Kidney (tissue), 14 donors: Measurements from ENCODE around the gene DNAJC15. TPM values are rescaled to one million over a fixed set of nuclear protein-coding genes. Genes with fewer than 3 reads are reported as not detected.

Experiments
- DNase-seq, 5 donors: peaks; one replicate each; pipeline ENCODE4 v3.0.0-alpha.2; 2013 to 2020
- FAIRE-seq: peaks from 2 replicates; lab custom pipeline; 2012; peaks lifted over from hg19 to GRCh38; lab: Jason Lieb, UNC
- H3K27ac ChIP-seq, 2 donors: one replicate each; pipeline ENCODE4 v1.7.0; 2013; ENCODE audit warnings: low read depth in 2 of 2, low read length in 2 of 2, inconsistent platforms in 1 of 2
- H3K27me3 ChIP-seq: one replicate; pipeline ENCODE4 v1.7.1; 2013; ENCODE audit warnings: low read length, inconsistent platforms; ENCODE audit not compliant: control insufficient read depth, insufficient read depth
- H3K36me3 ChIP-seq, 3 donors: one replicate each; pipeline versions ENCODE4 v1.7.0 to v1.7.1; 2013; ENCODE audit warnings: low read length in 3 of 3, control low read depth in 1 of 3, inconsistent platforms in 1 of 3; ENCODE audit not compliant: insufficient read depth in 3 of 3, control insufficient read depth in 2 of 3
- H3K4me1 ChIP-seq, 3 donors: one replicate each; pipeline versions ENCODE4 v1.7.0 to v1.7.1; 2013; ENCODE audit warnings: low read length in 3 of 3, inconsistent platforms in 1 of 3, low read depth in 1 of 3; ENCODE audit not compliant: control insufficient read depth in 2 of 3, insufficient read depth in 2 of 3
- H3K4me3 ChIP-seq, 3 donors: one replicate each; pipeline versions ENCODE4 v1.7.0 to v1.8.1; 2013; ENCODE audit warnings: low read length in 3 of 3, control low read depth in 1 of 3, inconsistent platforms in 1 of 3
- H3K9ac ChIP-seq, 3 donors: one replicate each; pipeline versions ENCODE4 v1.7.0 to v1.7.1; 2013; ENCODE audit warnings: low read length in 3 of 3, control low read depth in 1 of 3, inconsistent platforms in 1 of 3
- H3K9me3 ChIP-seq, 3 donors: one replicate each; pipeline versions ENCODE4 v1.7.0 to v1.7.1; 2013; ENCODE audit warnings: low read length in 3 of 3, control low read depth in 1 of 3, inconsistent platforms in 1 of 3; ENCODE audit not compliant: control insufficient read depth in 2 of 3, insufficient read depth in 1 of 3
- CTCF ChIP-seq: IDR thresholded peaks from 3 replicates; pipeline ENCODE4 v1.5.1; 2012; ENCODE audit warnings: mild to moderate bottlenecking, moderate library complexity, borderline replicate concordance; ENCODE audit not compliant: insufficient read depth; ENCODE audit errors: extremely low read depth
- intact Hi-C: fragments of 100-400 bp; cut with DNase I; formaldehyde crosslinking; loops from one replicate; pipeline ENCODE4 v1.11.1; 2022
- polyA plus RNA-seq: library from polyadenylated mRNA; stranded (reverse); fragments of 350-450 nt; fragmentation: Illumina TruSeq; extraction: RNeasy Lipid Tissue Mini Kit (QIAGEN cat#74804); gene quantifications from one replicate; pipeline ENCODE4 v1.2.3, GENCODE V29; 2014; ENCODE audit warnings: low read depth, low replicate concordance; ENCODE audit not compliant: insufficient read depth
- total RNA-seq: library from RNA; stranded (reverse); fragmentation: NEBNext Ultra II Directional; extraction: Animal tissue kit (Norgen Biotek cat#: 25700); gene quantifications from one replicate; pipeline ENCODE4 v1.2.1, GENCODE V29; 2021
- donor health status: control.
- donor health status: control.
- donor health status: control.
- donor health status: control.
- donor health status: control.
- donor health status: DM: yes; HTN: yes; CAD: no.
- donor health status: Normal renal cell carcinoma (clear cell type).

DNAJC15 gene
- total and polyA plus RNA-seq, 2 donors from 2014 or later: 18.8 to 31.0 TPM

DNA sequence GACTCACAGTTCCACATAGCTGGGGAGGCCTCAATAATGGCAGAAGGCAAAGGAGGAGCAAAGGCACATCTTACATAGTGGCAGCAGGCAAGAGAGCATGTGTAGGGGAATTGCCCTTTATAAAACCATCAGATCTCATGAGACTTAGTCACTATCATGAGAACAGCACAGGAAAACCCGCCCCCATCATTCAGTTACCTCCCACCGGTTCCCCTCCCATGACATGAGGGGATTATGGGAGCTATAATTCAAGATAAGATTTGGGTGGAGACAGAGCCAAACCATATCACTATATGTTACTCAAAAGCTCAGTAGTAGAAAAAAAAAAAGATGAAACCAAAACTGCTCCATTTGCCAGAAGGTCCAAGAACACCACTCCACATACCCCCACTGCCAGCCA is 58.5 kb downstream of the DNAJC15 start:
- peaks cover 0 to 2% (median 0%) of the 10 kb centered on the region in 3 donors for H3K4me1 ChIP-seq

GRCh38 chr13:43083750-43084149 is 60.4 kb downstream of the DNAJC15 start:
- no peak overlapping the region for H3K4me3 ChIP-seq
- no peaks in the 10 kb centered on the region for H3K4me1 ChIP-seq
- TF ChIP-seq CTCF: no peak
- no peaks in the 10 kb centered on the region for H3K9me3 ChIP-seq
- H3K27ac ChIP-seq: no peak overlapping the region
- peaks cover 0 to 2% (median 0%) of the 10 kb centered on the region in 3 donors for H3K36me3 ChIP-seq
- FAIRE-seq (no peak), DNase-seq (no peak)
- H3K27me3 ChIP-seq: no peaks in the 10 kb centered on the region
- intact Hi-C loops: loop anchor here (10.0 kb wide), 1 partner anchor 791 kb away; the partner anchor contains the start of genes CCDC122 and LACC1
- H3K9ac ChIP-seq: no peak overlapping the region

More for the DNA sequence above, 58.5 kb downstream of the DNAJC15 start:
- FAIRE-seq (no peak), DNase-seq (no peak)
- Histone ChIP-seq H3K27me3 (no peaks in the 10 kb centered on the region), H3K9ac (no peak overlapping the region), H3K27ac (no peak overlapping the region), H3K4me3 (no peak overlapping the region), H3K36me3 (peaks cover 0 to 2% (median 0%) of the 10 kb centered on the region in 3 donors), H3K9me3 (no peaks in the 10 kb centered on the region)
- intact Hi-C loops: loop anchor here (10.0 kb wide), 1 partner anchor 793 kb away; the partner anchor contains the start of genes CCDC122 and LACC1
- TF ChIP-seq CTCF: no peak

- no peak overlapping the region for H3K9ac ChIP-seq
- H3K4me1 ChIP-seq: no peaks in the 10 kb centered on the region
- H3K27ac ChIP-seq: no peak overlapping the region
- H3K27me3 ChIP-seq: no peaks in the 10 kb centered on the region
- TF ChIP-seq CTCF: peak; percentile 41
- peaks cover 0 to 2% (median 0%) of the 10 kb centered on the region in 3 donors for H3K9me3 ChIP-seq
- peaks cover 0 to 2% (median 0%) of the 10 kb centered on the region in 3 donors for H3K36me3 ChIP-seq
- FAIRE-seq: peak; percentile 92
- intact Hi-C loops: loop anchor here (10.0 kb wide), 1 partner anchor 789 kb away; the partner anchor contains the start of genes CCDC122 and LACC1
- DNase-seq: peak in 2 of 5 donors; percentile 57 to 62
- no peak overlapping the region for H3K4me3 ChIP-seq
Measured at GRCh38 chr13:43085545-43085944, 62.2 kb downstream of the DNAJC15 start.

DNA sequence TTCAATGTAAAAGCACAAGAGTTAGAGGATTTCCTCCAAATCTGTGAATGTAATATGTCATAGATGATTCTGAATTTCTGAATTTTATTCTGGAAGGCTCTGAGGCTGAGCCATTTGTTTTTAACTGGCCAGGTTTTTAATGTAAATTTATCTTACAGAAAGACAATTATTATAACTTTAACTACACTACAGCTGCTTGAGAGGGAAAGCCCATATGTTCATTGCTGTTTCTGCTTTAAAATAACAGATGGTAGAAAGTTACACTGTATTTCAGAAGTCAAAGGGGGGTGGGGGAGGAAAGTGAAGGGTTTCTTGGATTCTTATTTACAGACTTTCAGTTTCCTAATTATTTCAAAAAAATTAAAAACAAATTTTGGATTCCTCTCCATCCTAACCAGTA is 62.8 kb downstream of the DNAJC15 start:
- no peak for TF ChIP-seq CTCF
- Histone ChIP-seq H3K9ac (no peak overlapping the region), H3K9me3 (peaks cover 0 to 2% (median 0%) of the 10 kb centered on the region in 3 donors), H3K27ac (no peak overlapping the region), H3K4me3 (no peak overlapping the region), H3K36me3 (peaks cover 0 to 2% (median 0%) of the 10 kb centered on the region in 3 donors), H3K27me3 (no peaks in the 10 kb centered on the region), H3K4me1 (no peaks in the 10 kb centered on the region)
- no peak for FAIRE-seq
- peak in 1 of 5 donors; percentile 15 for DNase-seq
- intact Hi-C loops: loop anchor here (10.0 kb wide), 1 partner anchor 789 kb away; the partner anchor contains the start of genes CCDC122 and LACC1
